Cardiac muscle cell (in vitro differentiated cells and primary cell): ENCODE data around the gene TMEM154. TPM values are rescaled to one million over a fixed set of nuclear protein-coding genes. Genes with fewer than 3 reads are reported as not detected.
A peak's percentile ranks its signal among the peaks of the same experiment; 100 is the strongest.

Source experiments
- DNase-seq, 2 donors: peaks; one replicate each; pipeline versions ENCODE4 v3.0.0 to v3.0.0-alpha.2; 2010 to 2017; ENCODE audit warnings: low read depth in 1 of 2, low spot score in 1 of 2
- H3K27ac ChIP-seq: fragments of 200-600 bp; sonication (generic); 2 replicates; pipeline ENCODE4 v1.5.1; 2016
- H3K27me3 ChIP-seq: fragments of 200-600 bp; sonication (generic); 2 replicates; pipeline ENCODE4 v1.6.0; 2016; ENCODE audit warnings: control low read depth
- H3K36me3 ChIP-seq: fragments of 200-600 bp; sonication (generic); 2 replicates; pipeline ENCODE4 v1.5.1; 2016; ENCODE audit warnings: control low read depth
- H3K4me1 ChIP-seq: fragments of 200-600 bp; sonication (generic); 2 replicates; pipeline ENCODE4 v1.8.1; 2017; ENCODE audit warnings: low read depth, mild to moderate bottlenecking, mixed run types
- H3K4me3 ChIP-seq: fragments of 200-600 bp; sonication (generic); 2 replicates; pipeline ENCODE4 v1.5.1; 2016; ENCODE audit warnings: mild to moderate bottlenecking
- H3K9me3 ChIP-seq: fragments of 200-600 bp; sonication (generic); 2 replicates; pipeline ENCODE4 v1.5.1; 2017; ENCODE audit warnings: low read depth, mild to moderate bottlenecking, control low read depth
- CTCF ChIP-seq: IDR thresholded peaks from 2 replicates; pipeline ENCODE4 v1.5.1; 2012; ENCODE audit warnings: low read depth, mild to moderate bottlenecking, low read length
- polyA plus RNA-seq: library from polyadenylated mRNA; unstranded; fragments of >200 nt; fragmentation: Nextera tagmentation; extraction: Ambion mirVana; gene quantifications from 2 replicates; pipeline ENCODE4 v1.2.1, GENCODE V29; 2016
- total RNA-seq: library from RNA; depleted of rRNA; stranded (reverse); fragments of >200 nt; gene quantifications from 2 replicates; pipeline ENCODE4 v1.2.3, GENCODE V29; 2016

The TMEM154 gene
- total and polyA plus RNA-seq, 2 experiments from 2014 or later: 0.12 to 0.21 TPM

- Histone ChIP-seq H3K4me1 (peaks cover 7% of the 10 kb centered on the region), H3K9me3 (no peaks in the 10 kb centered on the region), H3K27me3 (no peaks in the 10 kb centered on the region), H3K27ac (no peak overlapping the region), H3K36me3 (no peaks in the 10 kb centered on the region), H3K4me3 (no peak overlapping the region)
- no peak for TF ChIP-seq CTCF
- peak in 1 of 2 donors; percentile 97 for DNase-seq
Observed at GRCh38 chr4:152590179-152591031, 89.4 kb downstream of the TMEM154 start.

GRCh38 chr4:152588869-152589268 is 90.9 kb downstream of the TMEM154 start:
- no peaks in the 10 kb centered on the region for H3K9me3 ChIP-seq
- no peak for DNase-seq

GRCh38 chr4:152587127-152587526 is 92.7 kb downstream of the TMEM154 start:
- no peak for DNase-seq
- Histone ChIP-seq H3K27me3 (no peaks in the 10 kb centered on the region), H3K27ac (no peak overlapping the region), H3K4me1 (peaks cover 7% of the 10 kb centered on the region), H3K9me3 (no peaks in the 10 kb centered on the region), H3K36me3 (no peaks in the 10 kb centered on the region), H3K4me3 (no peak overlapping the region)
- TF ChIP-seq CTCF: no peak

More at GRCh38 chr4:152588869-152589268, 90.9 kb downstream of the TMEM154 start:
- Histone ChIP-seq H3K4me3 (no peak overlapping the region), H3K27ac (no peak overlapping the region), H3K36me3 (no peaks in the 10 kb centered on the region), H3K4me1 (peaks cover 7% of the 10 kb centered on the region), H3K27me3 (no peaks in the 10 kb centered on the region)
- TF ChIP-seq CTCF: no peak

- Histone ChIP-seq H3K27me3 (no peaks in the 10 kb centered on the region), H3K27ac (no peak overlapping the region), H3K4me1 (peaks cover 7% of the 10 kb centered on the region), H3K36me3 (no peaks in the 10 kb centered on the region), H3K4me3 (no peak overlapping the region), H3K9me3 (no peaks in the 10 kb centered on the region)
- no peak for DNase-seq
- TF ChIP-seq CTCF: no peak
Observed at GRCh38 chr4:152586668-152587067, 93.1 kb downstream of the TMEM154 start.

- no peak for DNase-seq
- no peaks in the 10 kb centered on the region for H3K9me3 ChIP-seq
- H3K4me3 ChIP-seq: no peak overlapping the region
- TF ChIP-seq CTCF: no peak
- no peaks in the 10 kb centered on the region for H3K36me3 ChIP-seq
- peaks cover 8% of the 10 kb centered on the region for H3K4me1 ChIP-seq
- no peak overlapping the region for H3K27ac ChIP-seq
- H3K27me3 ChIP-seq: no peaks in the 10 kb centered on the region
Observed at GRCh38 chr4:152585023-152585441, 94.8 kb downstream of the TMEM154 start.
